HG03175 (cell line): ENCODE data around the gene ASB16.

Source experiments
- ATAC-seq: cut with Tn5 transposase; IDR thresholded peaks from one replicate; pipeline ENCODE4 v1.9.1; 2021; ENCODE audit warnings: mild to moderate bottlenecking, moderate library complexity; ENCODE audit not compliant: unreplicated experiment

Gene ASB16

DNA sequence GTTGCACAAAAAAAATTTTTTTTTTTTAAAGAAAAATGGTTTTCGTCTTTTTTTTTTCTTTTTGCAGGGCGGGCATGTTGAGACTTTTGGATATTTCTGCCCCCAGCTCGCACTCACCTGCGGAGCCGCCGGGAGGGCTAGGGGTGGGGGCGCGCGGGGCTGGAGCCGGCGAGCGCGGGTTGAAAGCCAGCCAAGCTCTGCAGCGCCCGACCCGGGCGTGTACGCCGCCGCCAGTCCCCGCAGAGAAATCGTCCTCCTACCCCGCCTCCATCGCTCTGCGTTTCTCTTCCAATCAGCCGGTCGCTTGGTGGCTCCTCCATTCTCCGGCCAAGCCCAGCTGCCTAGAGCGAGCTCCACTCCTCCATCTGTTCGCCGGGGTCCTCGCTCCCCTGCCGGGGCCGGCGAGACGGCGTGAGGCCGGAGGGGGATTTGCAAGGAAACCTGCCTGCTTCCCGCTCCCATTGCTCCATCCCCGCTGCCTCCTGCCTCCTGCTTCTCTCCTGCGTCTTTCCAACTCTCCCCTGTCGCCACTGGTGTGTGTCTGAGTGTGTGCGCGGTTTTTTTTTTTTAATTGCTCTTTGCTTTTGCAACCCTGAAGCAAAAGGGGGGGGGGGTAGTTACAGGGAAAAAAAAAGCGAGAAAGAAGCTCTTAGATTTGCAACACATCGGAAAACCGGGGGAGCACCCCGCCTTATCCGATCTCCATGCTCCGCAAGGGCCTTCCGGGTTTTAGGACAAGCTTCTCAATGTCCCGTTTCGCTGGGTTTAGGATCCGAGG is 50.8 kb downstream of the ASB16 start:
- ATAC-seq, result no peak

DNA sequence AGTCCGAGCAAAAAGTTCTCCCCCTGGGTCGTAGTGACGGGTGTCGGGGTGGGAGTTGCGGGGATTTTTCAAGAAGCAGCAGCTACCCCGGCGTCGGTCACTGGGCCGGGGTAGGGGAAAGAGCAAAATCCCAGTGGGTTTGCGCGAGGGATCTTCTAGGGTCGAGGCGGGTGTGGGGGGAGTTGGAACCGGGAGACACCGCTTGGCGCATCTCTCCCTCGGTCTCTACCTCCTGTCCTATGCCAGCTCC is 51.3 kb downstream of the ASB16 start:
- ATAC-seq, result no peak

- no peak for ATAC-seq
These were observed 51.8 kb downstream of the ASB16 start for GRCh38 chr17:44222112-44222869.

DNA sequence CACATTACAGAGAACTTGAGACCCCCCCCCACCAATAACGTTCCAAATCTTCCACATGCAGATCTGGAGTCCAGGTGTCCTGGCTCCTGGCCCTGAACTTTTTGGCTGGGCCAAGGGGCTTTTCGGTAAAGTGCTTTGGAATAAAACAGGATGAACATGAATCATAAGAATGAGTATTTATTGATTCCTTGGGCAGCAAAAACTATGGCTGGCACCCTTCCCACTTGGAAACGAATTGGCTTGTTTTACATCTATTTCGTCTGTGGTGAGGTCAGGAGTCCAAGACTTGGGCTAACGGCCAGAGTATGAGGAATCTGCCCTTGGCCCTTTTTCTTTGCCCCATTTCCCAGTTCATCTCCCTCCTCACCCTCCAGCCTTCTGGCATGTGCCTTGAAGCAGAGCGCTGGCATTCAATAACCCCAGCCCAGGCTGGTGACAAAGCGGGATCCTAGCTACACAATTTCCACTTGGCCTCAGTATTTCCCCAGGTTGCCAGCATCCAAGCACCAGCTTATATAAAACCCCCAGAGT is 53.1 kb downstream of the ASB16 start:
- no peak for ATAC-seq
